A549 (cell line): Measurements from ENCODE around the gene ANKS4B.

Experiments used
- CTCF ChIP-seq: fragments of >200 bp; sonication (Bioruptor Twin); formaldehyde crosslinking; IDR thresholded peaks from 3 replicates; pipeline ENCODE4 v1.5.1; 2016
- RAD21 ChIP-seq, 2 experiments: fragments of >200 bp in 1 of 2; sonication (Bioruptor Twin) in 1 of 2; formaldehyde crosslinking in 1 of 2; IDR thresholded peaks in 1 of 2; conservative IDR thresholded peaks in 1 of 2; 2 replicates in 1 of 2; 3 replicates in 1 of 2; pipeline ENCODE4 v1.6.1; 2012 to 2018; ENCODE audit warnings: inconsistent platforms in 1 of 2

GRCh38 chr16:21301168-21301894 lies 67.8 kb downstream of the ANKS4B start:
- TF ChIP-seq CTCF (peak; percentile 33; the same call in 2 of the 3 replicates), RAD21 (conservative IDR thresholded peaks at IDR 0.05 in 1 of 2, IDR thresholded peaks at IDR 0.05 in 1 of 2) (peak in 1 of 2 experiments; percentile 28; a peak in 1 of 5 replicates)
